Stimulated activated CD8-positive, alpha-beta memory T cell treated with anti-CD3 and anti-CD28 coated beads, Interleukin-2, amount 100 ng/mL, for 1 hour (primary cell): ENCODE data around the gene GET4.

Experiments
- DNase-seq, 2 donors: peaks; one replicate each; pipeline ENCODE4 v3.0.0-alpha.2; 2020; ENCODE audit warnings: low read depth in 2 of 2

The GET4 gene

GRCh38 chr7:945556-946255 lies 69.4 kb downstream of the GET4 start:
- no peak for DNase-seq
